GM18499 (cell line): Measurements from ENCODE around the gene SSTR3.
"Not testable (repeated sequence)": the region's sequence is repeated elsewhere in the genome, so short reads cannot be mapped to it uniquely, and the experiment has no call there.

Experiments used
- ATAC-seq: cut with Tn5 transposase; IDR thresholded peaks from one replicate; pipeline ENCODE4 v1.9.1; 2021; ENCODE audit warnings: moderate number of reproducible peaks; ENCODE audit not compliant: insufficient read depth, unreplicated experiment

Gene SSTR3

DNA sequence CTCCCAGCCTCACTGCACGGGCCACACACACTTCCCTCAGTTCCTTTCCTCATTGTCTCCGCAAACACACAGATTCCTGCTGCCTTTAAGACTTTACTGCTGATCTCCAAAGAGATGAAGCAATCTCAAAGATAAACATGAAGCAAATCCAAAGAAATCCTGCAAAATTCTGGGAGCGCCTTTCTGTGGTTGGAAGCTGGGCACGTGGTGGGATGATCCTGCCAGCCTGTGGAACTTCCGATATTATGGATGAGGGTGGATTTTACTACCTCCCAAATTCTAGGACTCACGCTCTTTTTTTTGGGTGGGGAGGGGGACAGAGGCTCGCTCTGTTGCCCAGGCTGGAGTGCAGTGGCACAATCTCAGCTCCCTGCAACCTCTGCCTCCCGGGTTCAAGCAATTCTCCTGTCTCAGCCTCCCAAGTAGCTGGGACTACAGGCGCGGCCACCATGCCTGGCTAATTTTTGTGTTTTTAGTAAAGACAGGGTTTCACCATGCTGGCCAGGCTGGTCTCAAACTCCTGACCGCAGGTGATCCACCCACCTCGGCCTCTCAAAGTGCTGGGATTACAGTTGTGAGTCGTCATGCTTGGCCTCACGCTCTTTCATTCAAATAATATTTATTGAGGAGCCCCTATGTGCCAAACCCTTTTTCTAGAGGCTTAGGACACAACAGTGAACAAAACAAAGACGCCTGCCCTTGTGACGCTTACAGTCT, 41.4 kb downstream of the SSTR3 start:
- ATAC-seq = not testable (repeated sequence)

- ATAC-seq = no peak
Measured at GRCh38 chr22:37169947-37170688, 42.2 kb downstream of the SSTR3 start.

DNA sequence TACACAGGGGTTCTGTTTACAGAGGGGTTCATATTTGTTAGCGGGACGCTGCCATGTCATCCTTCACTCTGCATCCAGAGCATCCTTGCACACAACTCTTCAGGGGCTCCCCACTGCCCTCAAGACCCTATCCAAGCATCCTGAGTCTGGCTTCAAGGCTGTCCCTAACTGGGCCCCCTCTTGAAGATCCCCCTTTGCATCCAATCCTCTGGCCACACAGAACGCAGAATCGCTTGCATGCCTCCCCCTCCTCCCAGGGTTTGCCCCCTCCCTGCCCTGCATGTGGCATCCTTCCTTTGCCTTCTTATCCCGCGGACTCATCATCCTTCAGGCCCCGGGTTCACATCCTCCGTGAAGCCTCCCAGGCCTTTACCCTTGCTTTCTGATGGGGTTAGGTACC, 42.9 kb downstream of the SSTR3 start:
- no peak for ATAC-seq

GRCh38 chr22:37167981-37168647, 44.2 kb downstream of the SSTR3 start:
- ATAC-seq = no peak

DNA sequence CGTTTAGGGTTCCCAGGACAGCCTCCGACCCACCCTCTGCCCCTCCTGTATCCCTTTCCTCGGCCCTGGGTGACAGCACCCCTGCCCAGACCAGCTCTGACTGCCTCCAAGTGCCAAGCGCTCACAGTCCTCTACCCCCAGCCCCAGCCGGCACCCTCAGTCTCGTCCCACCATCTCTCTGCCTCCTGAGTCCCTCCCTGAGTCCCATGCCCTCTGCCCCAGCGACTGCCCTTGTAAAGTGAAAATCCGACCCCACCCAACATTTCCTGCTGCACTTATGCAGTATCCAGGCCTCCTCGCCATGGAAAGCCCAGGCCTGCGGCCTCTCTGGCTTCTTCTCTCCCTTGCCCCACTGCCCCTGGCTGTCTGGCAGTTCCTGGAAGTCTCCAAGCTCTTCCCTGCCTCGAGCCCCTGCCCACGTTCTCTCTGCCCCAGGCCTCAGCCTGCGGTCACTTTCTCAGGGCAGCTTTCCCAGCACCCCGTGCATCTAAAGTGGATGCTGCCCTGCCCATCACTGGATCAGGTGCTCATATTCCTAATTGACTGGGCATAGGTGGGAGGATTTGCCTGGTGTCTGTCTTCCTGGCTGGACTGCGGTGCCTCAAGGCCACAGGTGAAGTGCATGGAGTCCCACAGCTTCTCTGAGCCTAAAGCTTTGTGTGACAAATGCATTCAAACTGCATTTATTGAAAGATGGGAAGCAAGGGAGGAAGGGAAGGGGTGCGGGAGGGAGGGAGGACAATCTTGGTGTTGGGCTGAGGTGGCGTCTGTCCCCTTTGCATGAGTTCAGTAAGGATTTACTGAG, 44.9 kb downstream of the SSTR3 start:
- ATAC-seq = no peak

- no peak for ATAC-seq
Measured at GRCh38 chr22:37166675-37167066, 45.6 kb downstream of the SSTR3 start.

DNA sequence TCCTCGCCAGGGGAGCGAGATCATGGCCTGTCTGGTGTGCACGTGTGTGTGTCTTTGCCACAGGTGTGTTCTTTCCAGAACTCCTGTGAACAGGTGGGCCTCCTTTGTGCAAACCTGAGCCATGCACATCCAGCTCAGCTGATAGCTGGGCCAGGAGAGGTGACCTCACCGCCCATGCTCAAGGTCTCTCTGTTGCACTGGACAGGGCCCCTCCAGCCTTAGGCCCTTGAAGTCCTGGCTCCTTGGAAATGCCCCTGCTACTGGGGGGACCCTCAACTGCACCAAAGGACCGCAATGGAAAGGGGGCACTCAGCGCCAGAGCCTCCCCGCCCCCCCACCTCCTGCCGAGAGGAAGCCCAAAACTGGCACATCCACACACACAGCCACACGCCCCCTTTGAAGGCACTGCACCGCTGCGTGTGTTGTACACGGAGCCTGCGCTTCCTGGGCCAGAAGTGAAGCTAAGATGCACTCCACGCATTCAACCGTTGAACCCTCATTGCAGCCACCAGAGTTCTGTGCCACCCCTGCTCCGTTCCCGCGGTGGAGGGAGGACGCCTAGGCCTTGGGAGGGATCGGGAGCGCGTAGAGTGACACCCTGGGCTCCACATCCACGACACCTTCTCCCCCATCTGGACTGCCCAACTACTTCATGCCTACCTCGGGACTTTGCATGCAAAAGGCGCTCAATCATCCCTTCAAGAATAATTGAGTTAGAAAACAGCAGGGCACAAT, 46.2 kb downstream of the SSTR3 start:
- no peak for ATAC-seq

DNA sequence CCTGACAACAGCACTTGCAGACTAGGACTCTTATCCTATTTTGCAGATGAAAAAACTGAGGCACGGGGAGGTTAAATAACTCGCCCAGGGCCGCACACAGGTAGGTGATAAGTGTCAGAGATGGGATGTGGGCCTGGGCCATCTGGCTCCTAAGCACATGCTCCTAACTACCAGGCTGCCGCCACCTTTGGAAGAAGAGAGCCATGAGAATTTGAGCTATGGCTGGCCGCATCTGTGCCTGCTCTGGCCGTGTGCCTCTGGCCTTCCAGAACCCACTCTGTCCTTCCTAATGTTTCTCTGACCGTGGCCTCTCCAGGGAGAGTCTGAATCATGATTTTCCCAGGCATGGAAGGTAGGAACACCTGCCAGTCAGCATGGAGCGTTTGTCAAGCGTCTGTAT, 47.2 kb downstream of the SSTR3 start:
- ATAC-seq = no peak

- no peak for ATAC-seq
Measured at GRCh38 chr22:37164505-37164887, 47.8 kb downstream of the SSTR3 start.

DNA sequence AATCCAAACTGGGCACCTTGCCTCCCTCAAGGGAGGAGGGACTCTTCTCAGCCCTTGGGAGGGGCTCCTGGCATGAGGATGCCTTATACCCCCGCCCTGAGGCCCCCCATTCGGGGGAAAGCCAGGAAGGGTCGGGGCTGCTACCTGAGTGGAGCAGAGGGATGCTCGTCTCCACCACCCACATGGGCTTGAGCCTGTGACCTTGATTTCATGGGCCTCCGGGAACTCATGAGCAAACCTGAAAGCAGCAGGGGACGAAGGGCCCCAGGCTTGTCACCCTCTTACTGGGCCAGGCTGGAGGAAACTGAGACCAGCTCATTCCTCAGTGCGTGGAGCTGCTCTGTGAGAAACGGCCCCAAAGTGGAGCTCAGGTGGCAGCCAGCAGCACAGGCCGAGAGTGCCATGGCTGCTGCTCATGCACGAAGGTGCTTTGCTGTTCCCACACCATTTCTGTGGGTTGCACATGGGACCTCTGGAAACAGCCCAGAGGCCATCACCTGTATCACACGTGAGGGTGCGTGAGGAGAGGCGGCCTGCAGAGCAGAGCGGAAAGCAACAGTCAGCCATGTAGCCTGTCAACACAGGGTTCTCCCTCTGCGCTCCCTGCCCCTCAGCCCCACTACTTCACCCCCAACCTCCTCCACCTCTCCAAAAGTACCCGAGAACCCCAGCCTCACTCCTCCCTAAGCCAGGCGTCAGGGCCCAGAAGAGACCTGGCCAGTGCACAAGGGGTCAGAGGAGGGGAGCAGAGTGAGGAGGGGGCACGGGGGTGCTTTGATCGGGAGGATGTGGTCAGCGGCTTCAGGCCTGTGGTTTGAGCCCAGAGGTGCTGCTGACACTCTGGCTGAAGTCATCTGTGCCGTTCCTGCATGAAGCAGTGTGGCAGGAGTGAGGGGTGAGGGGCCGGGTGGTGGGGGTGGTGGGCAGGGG, 48.4 kb downstream of the SSTR3 start:
- peak; percentile 30 for ATAC-seq

- no peak for ATAC-seq
Measured at GRCh38 chr22:37163096-37163489, 49.2 kb downstream of the SSTR3 start.

DNA sequence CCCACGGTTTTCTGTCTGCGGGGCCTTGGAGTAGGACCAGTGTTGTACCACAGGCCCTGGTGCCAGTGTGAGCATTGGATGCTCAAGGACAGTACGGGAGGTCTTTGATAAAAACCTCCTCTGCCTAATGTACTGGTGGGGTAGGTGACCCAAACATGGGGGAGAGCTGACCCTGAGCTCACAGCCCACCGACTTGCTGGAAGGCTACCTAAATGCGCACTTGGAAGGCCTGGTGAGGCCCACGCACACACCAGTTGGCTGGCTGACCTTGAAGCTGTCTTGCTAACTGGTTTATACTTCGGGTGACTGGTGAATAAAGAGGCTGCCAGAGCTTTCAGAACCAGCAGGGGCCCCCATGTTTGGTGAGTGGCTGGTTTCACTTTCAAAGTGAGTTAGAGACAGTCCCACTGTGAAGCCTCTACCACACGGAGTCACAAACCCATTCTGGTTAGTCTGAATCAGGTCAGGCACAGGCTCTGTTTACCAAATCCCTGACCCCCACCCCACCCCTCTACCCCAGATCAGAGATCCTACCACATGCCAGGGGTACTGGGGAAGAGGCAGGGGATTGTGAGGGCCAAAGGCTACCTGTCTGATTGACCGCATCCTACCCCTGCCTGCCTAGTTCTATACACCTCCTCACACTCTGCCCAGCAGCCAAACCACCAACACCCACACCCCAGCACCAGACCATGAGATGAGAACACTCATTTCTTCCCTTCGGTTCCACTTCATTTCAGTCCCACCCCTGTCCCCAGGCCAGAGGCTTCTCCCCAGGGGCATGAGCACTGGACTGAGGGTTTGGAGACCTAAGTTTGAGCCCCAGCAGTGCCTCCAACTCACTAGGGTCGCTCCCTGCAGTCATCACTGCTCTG, 49.8 kb downstream of the SSTR3 start:
- peak; percentile 33 for ATAC-seq

DNA sequence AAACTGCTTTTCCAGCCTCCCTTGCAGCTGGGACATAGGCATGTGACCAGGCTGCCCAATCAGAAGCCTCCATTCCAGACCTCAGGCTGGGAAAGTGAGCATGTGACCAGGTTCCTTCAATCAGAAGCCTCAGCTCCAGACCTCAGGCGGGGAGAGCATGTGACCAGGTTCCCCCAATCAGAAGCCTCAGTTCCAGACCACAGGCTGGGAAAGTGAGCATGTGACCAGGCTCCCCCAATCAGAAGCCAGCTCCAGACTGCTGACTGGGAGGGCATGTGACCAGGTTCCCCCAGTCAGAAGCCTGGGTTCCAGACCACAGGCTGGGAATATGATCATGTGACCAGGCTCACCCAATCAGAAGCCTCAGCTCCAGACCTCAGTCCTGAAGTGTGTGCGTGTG, 50.8 kb downstream of the SSTR3 start:
- no peak for ATAC-seq

GRCh38 chr22:37160027-37160426, 52.2 kb downstream of the SSTR3 start:
- ATAC-seq = no peak

- ATAC-seq = no peak
Measured at GRCh38 chr22:37158963-37159290, 53.4 kb downstream of the SSTR3 start.

DNA sequence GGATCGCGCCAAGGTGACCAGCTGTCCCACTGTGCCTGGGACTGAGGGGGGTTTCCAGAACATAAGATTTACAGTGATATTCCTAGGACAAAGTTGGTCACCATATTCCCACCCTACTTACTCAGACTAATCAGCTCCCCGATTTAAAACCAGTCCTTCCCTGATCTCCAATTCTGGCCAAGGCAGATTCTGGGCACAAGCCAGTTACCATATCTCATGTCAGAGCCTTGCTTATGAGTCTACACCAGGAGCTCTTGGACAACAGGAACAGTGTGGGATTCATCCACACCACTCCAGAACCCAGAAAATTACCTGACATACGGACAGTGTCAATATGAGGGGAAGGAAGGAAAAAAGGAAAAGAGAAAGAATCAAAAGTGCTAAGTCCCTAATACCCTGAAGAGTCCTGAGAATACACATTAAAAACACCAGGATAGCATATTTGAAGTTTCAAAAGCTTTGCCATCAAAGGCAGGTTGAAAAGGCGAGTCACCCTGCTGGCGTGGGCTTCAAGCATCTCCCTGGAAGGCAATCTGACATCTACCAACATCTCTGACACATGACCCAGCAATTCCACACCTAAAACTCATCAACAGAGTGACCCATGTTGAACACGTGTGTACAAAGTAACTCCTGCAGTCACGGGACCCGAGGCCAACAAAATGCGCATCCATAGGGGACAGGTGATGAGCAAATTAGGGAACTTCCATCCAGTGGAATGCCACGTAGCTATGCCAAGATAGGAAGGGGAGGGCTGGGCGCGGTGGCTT, 54.6 kb downstream of the SSTR3 start:
- no peak for ATAC-seq

- no peak for ATAC-seq
Measured at GRCh38 chr22:37156686-37157435, 55.4 kb downstream of the SSTR3 start.
